NCI-H226 (cell line): ENCODE results near the gene POM121C.
"Not testable (repeated sequence)": the region's sequence is repeated elsewhere in the genome, so short reads cannot be mapped to it uniquely, and the experiment has no call there.

Experiments used
- DNase-seq: peaks from one replicate; pipeline ENCODE4 v3.0.0-alpha.2; 2015

Gene POM121C

GRCh38 chr7:75421798-75422710 is 64.0 kb downstream of the POM121C start:
- DNase-seq: not testable (repeated sequence)

- DNase-seq: not testable (repeated sequence)
Observed at GRCh38 chr7:75420152-75420551, 65.9 kb downstream of the POM121C start.

- not testable (repeated sequence) for DNase-seq
Observed at GRCh38 chr7:75419693-75420092, 66.4 kb downstream of the POM121C start.

GRCh38 chr7:75419210-75419609 is 66.9 kb downstream of the POM121C start:
- DNase-seq: not testable (repeated sequence)

GRCh38 chr7:75418292-75418858 is 67.7 kb downstream of the POM121C start:
- not testable (repeated sequence) for DNase-seq

GRCh38 chr7:75416787-75417186 is 69.3 kb downstream of the POM121C start:
- not testable (repeated sequence) for DNase-seq

GRCh38 chr7:75415829-75416373 is 70.2 kb downstream of the POM121C start:
- not testable (repeated sequence) for DNase-seq

- DNase-seq: not testable (repeated sequence)
Observed at GRCh38 chr7:75415428-75415817, 70.7 kb downstream of the POM121C start.

- DNase-seq: not testable (repeated sequence)
Observed at GRCh38 chr7:75414708-75415427, 71.2 kb downstream of the POM121C start.

GRCh38 chr7:75414204-75414603 is 71.9 kb downstream of the POM121C start:
- DNase-seq: not testable (repeated sequence)

GRCh38 chr7:75410823-75411173 is 75.3 kb downstream of the POM121C start:
- not testable (repeated sequence) for DNase-seq

- not testable (repeated sequence) for DNase-seq
Observed at GRCh38 chr7:75409880-75410822, 75.9 kb downstream of the POM121C start.

- not testable (repeated sequence) for DNase-seq
Observed at GRCh38 chr7:75404663-75405062, 81.4 kb downstream of the POM121C start.

GRCh38 chr7:75403455-75404443 is 82.3 kb downstream of the POM121C start:
- DNase-seq: not testable (repeated sequence)

- DNase-seq: not testable (repeated sequence)
Observed at GRCh38 chr7:75400575-75400974, 85.5 kb downstream of the POM121C start.

GRCh38 chr7:75398771-75399700 is 87.1 kb downstream of the POM121C start:
- DNase-seq: not testable (repeated sequence)

- DNase-seq: not testable (repeated sequence)
Observed at GRCh38 chr7:75397865-75398264, 88.2 kb downstream of the POM121C start.

GRCh38 chr7:75395329-75395728 is 90.8 kb downstream of the POM121C start, which contains the start of gene TRIM73:
Gene TRIM73, plus strand, starts transcription at chr7:75395629. Its CDS starts 3,305 bp downstream, at chr7:75398934.
- DNase-seq: not testable (repeated sequence)

GRCh38 chr7:75393194-75393593 is 92.9 kb downstream of the POM121C start:
- not testable (repeated sequence) for DNase-seq
